Testis (tissue), 3 donors: ENCODE measurements around the gene UTP20. TPM values are rescaled to one million over a fixed set of nuclear protein-coding genes. Genes with fewer than 3 reads are reported as not detected.

Experiments used
- DNase-seq: peaks from one replicate; pipeline ENCODE4 v3.0.0-alpha.2; 2019
- H3K27ac ChIP-seq, 2 donors: fragments of 200-600 bp; sonication (generic); one replicate each; pipeline ENCODE4 v1.5.1; 2019
- H3K27me3 ChIP-seq: fragments of 200-600 bp; sonication (generic); one replicate; pipeline ENCODE4 v1.5.1; 2019
- H3K36me3 ChIP-seq: fragments of 200-600 bp; sonication (generic); one replicate; pipeline ENCODE4 v1.5.1; 2017; ENCODE audit warnings: low read depth; ENCODE audit errors: missing control alignments
- H3K4me1 ChIP-seq: fragments of 200-600 bp; sonication (generic); one replicate; pipeline ENCODE4 v1.5.1; 2019
- H3K4me3 ChIP-seq, 2 donors: fragments of 200-600 bp; sonication (generic); one replicate each; pipeline ENCODE4 v1.5.1; 2017 to 2019
- H3K9me3 ChIP-seq: fragments of 200-600 bp; sonication (generic); one replicate; pipeline ENCODE4 v1.5.1; 2017
- POLR2A ChIP-seq: fragments of 450-650 bp; IDR thresholded peaks from one replicate; pipeline ENCODE4 v1.6.1; 2017; ENCODE audit warnings: antibody characterized with exemption, mild to moderate bottlenecking, moderate library complexity
- WGBS, 2 donors: methylation state at CpG; one replicate each; pipeline ENCODE4 v1.1.5; 2018; 5-methylcytosine and 5-hydroxymethylcytosine counted together
- intact Hi-C: fragments of 100-400 bp; cut with DNase I; formaldehyde crosslinking; loops from one replicate; pipeline ENCODE4 v1.15.1; 2023; ENCODE audit warnings: low total_unique reads
- polyA plus RNA-seq: library from polyadenylated mRNA; stranded (reverse); fragments of 350-450 nt; fragmentation: Illumina TruSeq; extraction: RNeasy Lipid Tissue Mini Kit (QIAGEN cat#74804); gene quantifications from one replicate; pipeline ENCODE4 v1.2.3, GENCODE V29; 2014; ENCODE audit warnings: low read depth, low replicate concordance; ENCODE audit not compliant: insufficient read depth
- total RNA-seq, 2 donors: library from RNA; depleted of rRNA; stranded (reverse); fragments of >200 nt; gene quantifications; one replicate each; pipeline ENCODE4 v1.2.3, GENCODE V29; 2016
- TF ChIP-seq, protein P1 (sequence below), 3 experiments: fragments of 450-650 bp in 2 of 3; fragments of 200-600 bp in 1 of 3; sonication (generic) in 1 of 3; IDR thresholded peaks; one replicate each; pipeline ENCODE4 v1.5.1; 2016 to 2019; ENCODE audit warnings: antibody characterized with exemption in 3 of 3, mild to moderate bottlenecking in 2 of 3, moderate library complexity in 1 of 3

Gene UTP20
- total and polyA plus RNA-seq, 3 donors from 2014 or later: 12.7 to 31.7 (median 29.2) TPM

DNA sequence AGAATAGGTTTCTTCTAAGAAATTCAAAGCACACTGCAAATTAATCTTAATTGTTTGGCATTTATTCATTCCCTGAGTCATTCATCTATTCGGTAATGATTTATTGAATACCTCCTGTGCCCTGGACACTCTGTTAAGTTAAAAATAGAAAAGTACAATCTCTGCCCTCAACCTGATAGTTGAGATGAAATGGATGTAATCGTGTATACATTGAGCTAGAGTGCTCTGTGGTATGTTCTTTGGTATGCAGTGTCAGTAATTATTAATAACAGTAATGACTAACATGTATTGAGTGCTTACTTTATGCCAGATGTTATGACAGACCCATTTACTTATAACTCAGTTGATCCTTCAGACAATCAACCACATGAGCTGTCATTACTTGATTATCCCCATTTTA is 47.6 kb downstream of the UTP20 start:
- H3K27me3 ChIP-seq: no peaks in the 10 kb centered on the region
- H3K4me3 ChIP-seq: no peak overlapping the region
- intact Hi-C loops: no loop called here
- TF ChIP-seq, protein P1, sequence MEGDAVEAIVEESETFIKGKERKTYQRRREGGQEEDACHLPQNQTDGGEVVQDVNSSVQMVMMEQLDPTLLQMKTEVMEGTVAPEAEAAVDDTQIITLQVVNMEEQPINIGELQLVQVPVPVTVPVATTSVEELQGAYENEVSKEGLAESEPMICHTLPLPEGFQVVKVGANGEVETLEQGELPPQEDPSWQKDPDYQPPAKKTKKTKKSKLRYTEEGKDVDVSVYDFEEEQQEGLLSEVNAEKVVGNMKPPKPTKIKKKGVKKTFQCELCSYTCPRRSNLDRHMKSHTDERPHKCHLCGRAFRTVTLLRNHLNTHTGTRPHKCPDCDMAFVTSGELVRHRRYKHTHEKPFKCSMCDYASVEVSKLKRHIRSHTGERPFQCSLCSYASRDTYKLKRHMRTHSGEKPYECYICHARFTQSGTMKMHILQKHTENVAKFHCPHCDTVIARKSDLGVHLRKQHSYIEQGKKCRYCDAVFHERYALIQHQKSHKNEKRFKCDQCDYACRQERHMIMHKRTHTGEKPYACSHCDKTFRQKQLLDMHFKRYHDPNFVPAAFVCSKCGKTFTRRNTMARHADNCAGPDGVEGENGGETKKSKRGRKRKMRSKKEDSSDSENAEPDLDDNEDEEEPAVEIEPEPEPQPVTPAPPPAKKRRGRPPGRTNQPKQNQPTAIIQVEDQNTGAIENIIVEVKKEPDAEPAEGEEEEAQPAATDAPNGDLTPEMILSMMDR (IDR thresholded peaks at IDR 0.05): no peak
- no peak for TF ChIP-seq POLR2A
- DNase-seq: no peak
- 90 to 93% methylated on average over 2 of the region's 2 CpGs for WGBS, 2 donors
- no peaks in the 10 kb centered on the region for H3K4me1 ChIP-seq
- H3K36me3 ChIP-seq: no peaks in the 10 kb centered on the region
- H3K27ac ChIP-seq: no peak overlapping the region
- no peaks in the 10 kb centered on the region for H3K9me3 ChIP-seq

DNA sequence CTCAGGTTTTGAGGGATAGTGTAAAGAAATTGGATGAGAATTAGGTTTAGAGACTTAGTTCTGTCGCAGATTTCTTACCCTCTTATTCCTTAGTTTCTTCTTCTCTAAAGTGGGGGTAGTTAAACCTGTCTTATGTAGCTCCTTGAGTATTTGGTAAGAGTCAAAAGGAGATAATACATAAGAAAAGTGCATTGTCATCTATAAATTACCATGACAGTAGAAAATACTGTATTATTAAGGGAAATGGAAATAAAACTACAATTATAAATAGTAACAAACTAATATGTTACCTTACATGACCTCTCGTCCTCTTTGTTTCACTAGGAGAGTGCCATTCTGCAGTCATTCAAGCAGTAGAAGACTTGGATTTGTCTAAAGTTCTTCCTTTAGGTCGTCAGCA is 49.0 kb downstream of the UTP20 start:
- no peak overlapping the region for H3K27ac ChIP-seq
- no peaks in the 10 kb centered on the region for H3K36me3 ChIP-seq
- H3K4me3 ChIP-seq: no peak overlapping the region
- H3K9me3 ChIP-seq: no peaks in the 10 kb centered on the region
- no peaks in the 10 kb centered on the region for H3K4me1 ChIP-seq
- 88 to 92% methylated on average over 3 of the region's 3 CpGs for WGBS, 2 donors
- no peaks in the 10 kb centered on the region for H3K27me3 ChIP-seq
- TF ChIP-seq, protein P1 (IDR thresholded peaks at IDR 0.05): no peak
- TF ChIP-seq POLR2A: no peak
- intact Hi-C loops: no loop called here
- DNase-seq: no peak

DNA sequence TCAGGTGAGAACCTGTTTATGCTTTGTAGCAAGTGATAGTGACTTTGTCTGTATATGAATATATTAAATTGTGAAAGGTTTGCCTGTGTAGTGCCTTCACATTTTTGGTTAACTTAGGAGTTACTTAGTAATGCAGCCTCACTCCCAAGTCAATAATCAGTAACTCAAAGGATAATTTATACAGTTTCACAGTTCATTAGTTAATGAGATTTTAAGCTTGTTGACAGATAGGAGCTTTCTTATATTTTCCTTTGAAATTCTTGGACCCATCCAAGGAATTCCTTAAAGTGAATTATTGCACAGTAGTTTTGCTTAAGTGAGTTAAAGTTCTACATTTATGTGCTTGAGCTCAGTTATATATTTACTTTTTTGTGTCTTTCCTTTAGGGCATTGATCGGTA is 50.7 kb downstream of the UTP20 start:
- no peaks in the 10 kb centered on the region for H3K9me3 ChIP-seq
- intact Hi-C loops: no loop called here
- 93 to 98% methylated on average over 1 of the region's 1 CpG for WGBS, 2 donors
- TF ChIP-seq, protein P1 (IDR thresholded peaks at IDR 0.05): no peak
- TF ChIP-seq POLR2A: no peak
- no peak for DNase-seq
- no peaks in the 10 kb centered on the region for H3K36me3 ChIP-seq
- no peaks in the 10 kb centered on the region for H3K4me1 ChIP-seq
- no peaks in the 10 kb centered on the region for H3K27me3 ChIP-seq
- H3K4me3 ChIP-seq: no peak overlapping the region
- H3K27ac ChIP-seq: no peak overlapping the region

DNA sequence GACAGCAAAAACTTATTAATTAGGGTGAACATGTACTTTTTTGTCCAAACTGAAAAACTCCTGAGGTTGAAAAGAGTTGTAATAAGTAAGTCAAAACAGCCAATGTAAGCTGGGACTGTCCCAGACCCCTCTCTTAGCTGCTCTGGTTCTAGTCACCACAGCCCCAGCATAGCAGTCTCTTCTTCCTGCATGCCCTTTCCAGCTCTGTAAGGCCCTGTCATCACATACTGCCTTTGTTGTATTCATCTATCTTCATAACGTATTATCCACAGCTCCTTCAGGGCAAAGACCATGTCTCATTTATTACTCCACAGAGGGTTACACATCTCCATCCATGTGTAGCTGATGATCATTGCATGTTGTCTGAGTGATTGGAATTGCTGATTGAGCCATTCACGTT is 56.5 kb downstream of the UTP20 start:
- H3K27me3 ChIP-seq: no peaks in the 10 kb centered on the region
- no peak overlapping the region for H3K4me3 ChIP-seq
- intact Hi-C loops: no loop called here
- no peak overlapping the region for H3K27ac ChIP-seq
- no peaks in the 10 kb centered on the region for H3K4me1 ChIP-seq
- H3K36me3 ChIP-seq: no peaks in the 10 kb centered on the region
- 85 to 100% methylated on average over 2 of the region's 2 CpGs for whole genome bisulfite sequencing, 2 donors
- H3K9me3 ChIP-seq: no peaks in the 10 kb centered on the region
- TF ChIP-seq, protein P1 (IDR thresholded peaks at IDR 0.05): no peak
- no peak for TF ChIP-seq POLR2A
- DNase-seq: no peak

DNA sequence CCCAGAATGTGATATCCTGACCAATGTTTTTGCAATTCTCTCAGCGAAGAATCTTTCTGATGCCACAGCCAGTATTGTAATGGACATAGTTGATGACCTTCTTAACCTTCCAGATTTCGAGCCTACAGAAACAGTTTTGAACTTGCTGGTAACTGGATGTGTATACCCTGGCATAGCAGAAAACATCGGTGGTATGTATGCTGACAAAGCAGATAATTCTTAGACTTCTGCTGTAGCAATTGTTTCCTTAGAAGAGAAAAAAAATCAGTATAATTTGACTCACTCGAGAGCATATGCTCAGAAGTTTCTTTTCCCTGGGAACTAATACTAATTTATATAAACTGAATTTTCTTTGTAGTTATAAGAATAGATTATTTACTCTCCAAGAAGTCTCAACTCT is 58.2 kb downstream of the UTP20 start:
- TF ChIP-seq, protein P1 (IDR thresholded peaks at IDR 0.05): no peak
- TF ChIP-seq POLR2A: no peak
- Histone ChIP-seq H3K9me3 (no peaks in the 10 kb centered on the region), H3K27ac (no peak overlapping the region), H3K4me3 (no peak overlapping the region), H3K36me3 (no peaks in the 10 kb centered on the region), H3K27me3 (no peaks in the 10 kb centered on the region), H3K4me1 (no peaks in the 10 kb centered on the region)
- 88 to 95% methylated on average over 4 of the region's 4 CpGs for WGBS, 2 donors
- DNase-seq: no peak
- intact Hi-C loops: no loop called here
